Measurements from ENCODE around the gene SEMA6D. TPM values are rescaled to one million over a fixed set of nuclear protein-coding genes. Genes with fewer than 3 reads are reported as not detected.

SEMA6D gene
- total RNA-seq, 4 donors from 2014 or later: 23.3 to 59.4 (median 42.7) TPM

- intact Hi-C loops (cut with DNase I; ENCODE audit: low total_unique reads) (no loop called here), in situ Hi-C loops (cut with MboI; ENCODE audit: low pct_ligation_motif_present in 1 of 4, low pct_unique_long_range_greater_than_20kb in 1 of 4, low sequenced_read_pairs in 3 of 4) (no loop called here)
- H3K27ac ChIP-seq: no peak overlapping the region
- WGBS, 2 donors (ENCODE audit: low coverage in 1 of 2): 73 to 92% methylated on average over 2 to 4 of the region's 4 CpGs
- no peaks in the 10 kb centered on the region for H3K9me3 ChIP-seq
- H3K36me3 ChIP-seq: no peaks in the 10 kb centered on the region
- H3K4me1 ChIP-seq: peaks cover 9 to 37% (median 23%) of the 10 kb centered on the region in 4 donors
- DNase-seq: no peak
- no peak overlapping the region for H3K4me3 ChIP-seq
- TF ChIP-seq POLR2AphosphoS5 (IDR thresholded peaks at IDR 0.05) (no peak), EP300 (IDR thresholded peaks at IDR 0.05; ENCODE audit: low read depth) (no peak), POLR2A (IDR thresholded peaks at IDR 0.05) (no peak)
- TF ChIP-seq, protein P1, sequence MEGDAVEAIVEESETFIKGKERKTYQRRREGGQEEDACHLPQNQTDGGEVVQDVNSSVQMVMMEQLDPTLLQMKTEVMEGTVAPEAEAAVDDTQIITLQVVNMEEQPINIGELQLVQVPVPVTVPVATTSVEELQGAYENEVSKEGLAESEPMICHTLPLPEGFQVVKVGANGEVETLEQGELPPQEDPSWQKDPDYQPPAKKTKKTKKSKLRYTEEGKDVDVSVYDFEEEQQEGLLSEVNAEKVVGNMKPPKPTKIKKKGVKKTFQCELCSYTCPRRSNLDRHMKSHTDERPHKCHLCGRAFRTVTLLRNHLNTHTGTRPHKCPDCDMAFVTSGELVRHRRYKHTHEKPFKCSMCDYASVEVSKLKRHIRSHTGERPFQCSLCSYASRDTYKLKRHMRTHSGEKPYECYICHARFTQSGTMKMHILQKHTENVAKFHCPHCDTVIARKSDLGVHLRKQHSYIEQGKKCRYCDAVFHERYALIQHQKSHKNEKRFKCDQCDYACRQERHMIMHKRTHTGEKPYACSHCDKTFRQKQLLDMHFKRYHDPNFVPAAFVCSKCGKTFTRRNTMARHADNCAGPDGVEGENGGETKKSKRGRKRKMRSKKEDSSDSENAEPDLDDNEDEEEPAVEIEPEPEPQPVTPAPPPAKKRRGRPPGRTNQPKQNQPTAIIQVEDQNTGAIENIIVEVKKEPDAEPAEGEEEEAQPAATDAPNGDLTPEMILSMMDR (IDR thresholded peaks at IDR 0.05): no peak
- H3K27me3 ChIP-seq: no peaks in the 10 kb centered on the region
These were observed 23.8 kb downstream of the SEMA6D start for GRCh38 chr15:47741082-47741481.

DNA sequence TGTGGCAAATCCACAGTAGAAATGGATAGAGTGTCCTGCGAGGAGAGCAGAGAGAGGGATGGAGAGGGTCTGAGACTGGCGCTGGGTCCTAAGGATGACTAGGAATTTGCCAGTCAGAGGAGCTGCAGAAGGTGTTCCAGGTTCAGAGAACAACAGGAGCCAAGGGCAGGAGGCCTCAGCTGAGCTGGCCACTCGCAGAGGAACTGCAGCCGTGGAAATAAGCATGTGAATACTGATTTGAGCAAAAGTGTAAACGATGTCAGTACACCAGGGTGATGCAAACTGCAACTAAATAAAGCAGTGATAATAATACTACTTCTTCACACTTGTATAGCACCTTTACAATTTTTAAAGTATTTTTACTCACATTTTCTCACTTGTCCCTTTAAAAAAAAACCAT lies 24.6 kb downstream of the SEMA6D start:
- no peaks in the 10 kb centered on the region for H3K9me3 ChIP-seq
- peaks cover 6 to 29% (median 17%) of the 10 kb centered on the region in 4 donors for H3K4me1 ChIP-seq
- in situ Hi-C loops (cut with MboI; ENCODE audit: low pct_ligation_motif_present in 1 of 4, low pct_unique_long_range_greater_than_20kb in 1 of 4, low sequenced_read_pairs in 3 of 4): no loop called here
- no peaks in the 10 kb centered on the region for H3K27me3 ChIP-seq
- no peak for DNase-seq
- intact Hi-C loops (cut with DNase I; ENCODE audit: low total_unique reads): no loop called here
- no peak overlapping the region for H3K4me3 ChIP-seq
- 79 to 100% methylated on average over 2 to 5 of the region's 5 CpGs for WGBS, 2 donors (ENCODE audit: low coverage in 1 of 2)
- H3K36me3 ChIP-seq: no peaks in the 10 kb centered on the region
- no peak overlapping the region for H3K27ac ChIP-seq
- no peak for TF ChIP-seq POLR2A (IDR thresholded peaks at IDR 0.05)
- TF ChIP-seq, protein P1 (IDR thresholded peaks at IDR 0.05): no peak
- no peak for TF ChIP-seq POLR2AphosphoS5 (IDR thresholded peaks at IDR 0.05)
- no peak for TF ChIP-seq EP300 (IDR thresholded peaks at IDR 0.05; ENCODE audit: low read depth)

GRCh38 chr15:47742334-47742733 lies 25.0 kb downstream of the SEMA6D start:
- Histone ChIP-seq H3K4me1 (peaks cover 2 to 25% (median 13%) of the 10 kb centered on the region in 4 donors), H3K27ac (no peak overlapping the region), H3K9me3 (no peaks in the 10 kb centered on the region), H3K27me3 (no peaks in the 10 kb centered on the region), H3K4me3 (no peak overlapping the region), H3K36me3 (no peaks in the 10 kb centered on the region)
- TF ChIP-seq POLR2A (IDR thresholded peaks at IDR 0.05): no peak
- no peak for TF ChIP-seq POLR2AphosphoS5 (IDR thresholded peaks at IDR 0.05)
- DNase-seq: no peak
- WGBS, 2 donors (ENCODE audit: low coverage in 1 of 2): 83 to 86% methylated on average over 2 to 5 of the region's 5 CpGs
- intact Hi-C loops (cut with DNase I; ENCODE audit: low total_unique reads): no loop called here
- in situ Hi-C loops (cut with MboI; ENCODE audit: low pct_ligation_motif_present in 1 of 4, low pct_unique_long_range_greater_than_20kb in 1 of 4, low sequenced_read_pairs in 3 of 4): no loop called here

DNA sequence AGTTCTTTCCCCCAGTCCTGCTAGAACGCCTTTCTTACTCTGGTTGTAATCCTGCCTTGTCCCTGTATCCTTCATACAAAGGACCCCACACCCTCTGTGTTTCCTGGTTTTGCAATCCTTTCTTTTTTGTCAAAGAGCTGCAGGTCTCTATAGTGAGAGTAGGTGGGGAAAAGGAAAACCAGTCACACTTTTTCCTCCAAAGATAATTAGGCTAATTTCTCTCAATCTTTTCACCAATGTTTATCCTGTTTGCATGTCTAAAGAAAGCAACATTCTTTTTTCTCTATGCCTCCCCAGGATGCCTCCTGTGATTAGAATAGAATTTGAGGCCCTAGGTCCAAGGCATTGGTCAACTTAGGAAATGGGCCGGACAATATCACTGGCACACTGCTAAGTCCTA lies 25.4 kb downstream of the SEMA6D start:
- 81 to 93% methylated on average over 2 of the region's 2 CpGs for WGBS, 2 donors (ENCODE audit: low coverage in 1 of 2)

More for the DNA sequence above, 25.4 kb downstream of the SEMA6D start:
- no peak overlapping the region for H3K27ac ChIP-seq
- no peaks in the 10 kb centered on the region for H3K27me3 ChIP-seq
- DNase-seq: no peak
- H3K36me3 ChIP-seq: no peaks in the 10 kb centered on the region
- no peak overlapping the region for H3K4me3 ChIP-seq
- in situ Hi-C loops (cut with MboI; ENCODE audit: low pct_ligation_motif_present in 1 of 4, low pct_unique_long_range_greater_than_20kb in 1 of 4, low sequenced_read_pairs in 3 of 4) (no loop called here), intact Hi-C loops (cut with DNase I; ENCODE audit: low total_unique reads) (no loop called here)
- TF ChIP-seq EP300 (IDR thresholded peaks at IDR 0.05; ENCODE audit: low read depth): no peak
- no peak for TF ChIP-seq POLR2A (IDR thresholded peaks at IDR 0.05)
- TF ChIP-seq, protein P1 (IDR thresholded peaks at IDR 0.05): no peak
- no peak for TF ChIP-seq POLR2AphosphoS5 (IDR thresholded peaks at IDR 0.05)
- H3K4me1 ChIP-seq: peaks cover 0 to 21% (median 10%) of the 10 kb centered on the region in 4 donors
- H3K9me3 ChIP-seq: no peaks in the 10 kb centered on the region

Data from transverse colon (tissue), 4 donors.